Measurements from ENCODE around the gene OR7E24.
"Not testable (repeated sequence)": the region's sequence is repeated elsewhere in the genome, so short reads cannot be mapped to it uniquely, and the experiment has no call there.

OR7E24 gene

DNA sequence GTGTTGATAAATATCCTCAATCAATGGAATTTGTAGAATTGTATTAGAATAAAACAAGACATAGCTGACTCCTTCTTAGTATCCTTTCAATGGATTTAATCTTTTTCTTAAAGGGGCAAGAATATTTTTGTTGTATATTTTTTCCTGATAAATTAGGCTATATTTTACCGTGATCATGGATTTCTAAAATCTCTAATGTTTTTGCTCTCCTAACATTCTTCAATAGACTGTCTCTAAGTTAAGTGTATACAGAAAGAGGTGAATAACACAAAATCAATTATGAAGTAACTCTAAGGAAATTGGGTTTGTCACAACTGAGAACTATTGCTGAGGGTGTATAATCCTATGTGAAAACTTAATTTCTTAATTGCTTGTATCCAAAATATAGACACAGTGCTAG is at the start of gene OR7E24:
Gene OR7E24 (plus strand): TSS at position 301 of the 400 bp plus-strand sequence. CDS start 114 bp downstream, outside the sequence.
- DNase-seq = no peak

DNA sequence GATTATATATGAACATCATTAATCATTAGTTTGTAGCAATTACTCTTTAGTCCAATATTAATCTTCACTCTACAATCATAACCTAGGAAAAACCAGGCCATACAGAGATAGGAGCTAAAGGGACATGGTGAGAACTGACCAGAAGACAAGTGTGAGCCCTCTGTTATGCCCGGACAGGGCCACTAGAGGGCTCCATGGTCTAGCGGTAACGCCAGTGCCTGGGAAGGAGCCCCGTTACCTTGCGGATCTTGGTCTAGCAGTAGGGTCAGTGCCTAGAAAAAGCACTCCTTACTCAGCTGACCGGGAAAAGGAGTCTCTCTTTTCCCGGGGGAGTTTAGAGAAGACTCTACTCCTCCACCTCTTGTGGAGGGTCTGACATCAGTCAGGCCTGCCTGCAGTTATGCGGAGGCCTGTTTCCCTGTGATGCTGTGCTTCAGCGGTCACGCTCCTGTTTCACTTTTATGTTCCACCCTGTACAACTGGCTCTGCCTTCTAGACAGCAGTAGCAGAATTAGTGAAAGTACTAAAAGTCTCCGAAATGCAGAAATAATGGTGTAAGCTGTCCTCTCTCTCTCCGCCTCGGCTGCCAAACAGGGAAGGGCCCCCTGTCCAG is 45.1 kb upstream of the OR7E24 start:
- no peak for DNase-seq

DNA sequence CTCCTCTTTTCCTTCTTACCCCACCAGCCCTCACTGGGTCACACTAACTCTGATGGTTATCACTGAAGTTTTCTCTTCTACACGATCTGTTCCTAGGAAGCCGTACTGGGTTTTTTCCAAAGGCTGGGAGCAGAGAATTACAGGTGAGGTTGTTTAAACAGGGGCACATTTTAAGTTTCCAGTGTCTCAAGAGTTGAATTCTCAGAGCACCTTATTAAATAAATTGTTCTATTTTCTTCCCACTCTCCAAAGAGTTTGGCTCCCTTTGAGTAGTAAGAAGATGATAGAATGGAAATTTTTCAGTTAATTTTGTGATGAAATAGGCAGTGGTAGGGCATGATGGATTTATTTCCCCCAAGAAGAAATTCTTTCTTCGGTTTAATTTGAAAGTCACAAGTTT is 31.2 kb upstream of the OR7E24 start, which contains the start of gene OR7D4:
Gene OR7D4 (minus strand): TSS at position 101 of the 400 bp plus-strand sequence. CDS start 4,752 bp downstream, outside the sequence.
- DNase-seq = no peak

DNA sequence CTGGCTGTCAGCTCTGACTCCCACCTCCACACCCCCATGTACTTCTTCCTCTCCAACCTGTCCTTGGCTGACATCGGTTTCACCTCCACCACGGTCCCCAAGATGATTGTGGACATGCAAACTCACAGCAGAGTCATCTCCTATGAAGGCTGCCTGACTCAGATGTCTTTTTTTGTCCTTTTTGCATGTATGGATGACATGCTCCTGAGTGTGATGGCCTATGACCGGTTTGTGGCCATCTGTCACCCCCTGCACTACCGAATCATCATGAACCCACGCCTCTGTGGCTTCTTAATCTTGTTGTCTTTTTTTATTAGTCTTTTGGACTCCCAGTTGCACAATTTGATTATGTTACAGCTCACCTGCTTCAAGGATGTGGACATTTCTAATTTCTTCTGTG is 506 bp downstream of the OR7E24 start:
- no peak for DNase-seq

DNA sequence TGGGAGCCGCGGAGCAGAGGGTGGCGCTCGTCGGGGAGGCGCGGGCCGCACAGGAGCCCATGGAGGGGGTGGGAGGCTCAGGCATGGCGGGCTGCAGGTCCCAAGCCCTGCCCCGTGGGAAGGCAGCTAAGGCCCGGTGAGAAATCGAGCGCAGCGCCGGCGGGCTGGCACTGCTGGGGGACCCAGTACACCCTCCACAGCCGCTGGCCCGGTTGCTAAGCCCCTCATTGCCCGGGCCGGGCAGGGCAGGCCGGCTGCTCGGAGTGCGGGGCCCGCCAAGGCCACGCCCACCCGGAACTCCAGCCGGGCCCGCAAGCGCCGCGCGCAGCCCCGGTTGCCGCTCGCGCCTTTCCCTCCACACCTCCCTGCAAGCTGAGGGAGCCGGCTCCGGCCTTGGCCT is 32.8 kb downstream of the OR7E24 start:
- not testable (repeated sequence) for DNase-seq

DNA sequence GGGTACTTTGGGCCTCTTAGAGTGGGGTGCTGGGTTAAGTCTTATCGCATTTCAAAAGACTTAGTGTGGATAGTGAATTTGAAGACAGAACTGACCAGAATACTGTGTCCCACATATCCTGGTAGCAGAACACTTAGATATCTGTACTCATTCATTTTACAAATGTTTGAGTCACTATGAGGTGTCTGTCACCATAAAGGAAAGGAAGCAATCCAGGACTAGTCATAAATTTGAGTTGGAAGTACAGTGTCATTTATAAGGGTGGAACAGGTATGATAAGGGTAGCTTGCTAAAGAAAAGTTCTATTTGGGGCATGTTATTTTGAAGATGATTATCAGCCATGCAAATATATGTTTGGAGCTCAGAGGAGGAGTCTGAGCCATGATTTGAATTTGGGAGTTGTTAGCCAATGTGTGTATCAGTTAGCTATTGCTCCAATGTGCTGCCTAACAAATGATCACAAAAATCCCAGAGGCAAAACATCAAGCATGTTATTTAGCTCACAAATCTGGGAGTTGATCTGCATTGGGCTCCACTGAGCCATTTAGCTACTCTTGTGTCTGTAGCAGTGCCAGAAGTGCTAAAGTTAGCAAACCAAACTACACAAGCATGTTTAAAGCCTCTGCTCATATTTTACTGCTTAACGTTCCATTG is 38.6 kb downstream of the OR7E24 start:
- DNase-seq = no peak

DNA sequence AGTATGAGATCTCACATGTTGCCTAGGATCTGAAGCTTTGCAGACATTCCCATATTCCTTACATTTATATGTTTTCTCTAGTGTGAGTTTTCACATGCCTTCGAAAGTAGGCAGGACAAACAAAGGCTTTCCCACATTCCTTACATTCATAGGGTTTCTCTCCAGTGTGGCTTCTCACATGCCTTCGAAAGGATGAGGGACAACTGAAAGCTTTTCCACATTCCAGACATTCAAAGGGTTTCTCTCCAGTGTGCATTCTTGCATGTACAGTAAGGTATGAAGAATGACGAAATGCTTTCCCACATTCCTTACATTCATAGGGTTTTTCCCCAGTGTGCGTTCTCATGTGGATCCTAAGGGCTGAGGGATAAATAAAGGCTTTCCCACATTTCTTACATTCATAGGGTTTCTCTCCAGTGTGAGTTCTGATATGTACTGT is 44.7 kb downstream of the OR7E24 start:
- DNase-seq = no peak

DNA sequence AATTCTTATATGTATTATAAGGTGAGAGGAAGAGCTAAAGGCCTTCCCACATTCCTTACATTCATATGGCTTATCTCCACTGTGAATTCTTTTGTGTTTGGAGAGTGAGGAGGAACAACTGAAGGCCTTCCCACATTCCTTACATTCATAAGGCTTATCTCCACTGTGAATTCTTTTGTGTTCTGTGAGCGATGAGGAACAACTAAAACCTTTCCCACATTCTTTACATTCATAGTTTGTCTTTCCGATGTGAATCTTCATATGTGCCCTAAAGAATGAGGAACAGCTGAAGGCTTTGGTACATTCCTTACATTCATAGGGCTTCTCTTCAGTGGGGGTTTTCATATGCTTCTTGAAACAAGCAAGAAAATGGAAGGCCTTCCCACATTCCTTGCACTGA is 45.6 kb downstream of the OR7E24 start:
- no peak for DNase-seq
